PC-3 (cell line): ENCODE measurements around the gene ADAMTS15. TPM values are rescaled to one million over a fixed set of nuclear protein-coding genes. Genes with fewer than 3 reads are reported as not detected.

ENCODE experiments used
- ATAC-seq: fragments of 200-7000 bp; cut with Tn5 transposase; 2 replicates; pipeline ENCODE4 v1.9.1; 2020; ENCODE audit warnings: mild to moderate bottlenecking, moderate library complexity
- BruUV-seq: library from RNA; stranded (reverse); fragments of 400-500 nt; replicated peaks from 2 replicates; lab custom pipeline; 2021; lab: Mats Ljungman, UMichigan
- CTCF ChIA-PET: fragments of 300-600 bp; sonication (Branson Sonifier 250); formaldehyde crosslinking; loops from one replicate; lab custom pipeline; 2022; ENCODE audit warnings: antibody characterized with exemption; lab: Charles Lee
- POLR2A ChIA-PET: fragments of 300-600 bp; sonication (Branson Sonifier 250); formaldehyde crosslinking; loops from one replicate; lab custom pipeline; 2022; ENCODE audit warnings: antibody characterized with exemption; ENCODE audit not compliant: unreplicated experiment; lab: Charles Lee
- DNase-seq: peaks from one replicate; pipeline ENCODE4 v3.0.0-alpha.2; 2015
- H2AFZ ChIP-seq: fragments of 300-600 bp; sonication (generic); 2 replicates; pipeline ENCODE4 v1.6.0; 2016; ENCODE audit warnings: antibody characterized with exemption, low read length
- H3F3A ChIP-seq: fragments of 300-600 bp; sonication (generic); one replicate; pipeline ENCODE4 v1.6.0; 2017; ENCODE audit warnings: antibody characterized with exemption, low read length, control low read depth, mild to moderate bottlenecking; ENCODE audit not compliant: unreplicated experiment
- H3K27ac ChIP-seq: fragments of 300-600 bp; sonication (generic); 2 replicates; pipeline ENCODE4 v1.5.1; 2016; ENCODE audit warnings: mild to moderate bottlenecking, low read length
- H3K27me3 ChIP-seq: fragments of 300-600 bp; sonication (generic); 2 replicates; pipeline ENCODE4 v1.6.1; 2016; ENCODE audit warnings: low read length, mixed read lengths
- H3K36me3 ChIP-seq: fragments of 300-600 bp; sonication (generic); 2 replicates; pipeline ENCODE4 v1.6.1; 2016; ENCODE audit warnings: low read depth, mixed run types, low read length, mixed read lengths
- H3K4me1 ChIP-seq: fragments of 300-600 bp; sonication (generic); 2 replicates; pipeline ENCODE4 v1.5.1; 2016; ENCODE audit warnings: low read length; ENCODE audit not compliant: insufficient read depth
- H3K4me2 ChIP-seq: fragments of 300-600 bp; sonication (generic); 2 replicates; pipeline ENCODE4 v1.6.0; 2016; ENCODE audit warnings: low read length
- H3K4me3 ChIP-seq: fragments of 300-600 bp; sonication (generic); 2 replicates; pipeline ENCODE4 v1.5.1; 2016; ENCODE audit warnings: mild to moderate bottlenecking, low read length, mixed read lengths
- H3K79me2 ChIP-seq: fragments of 300-600 bp; sonication (generic); 2 replicates; pipeline ENCODE4 v1.6.1; 2017; ENCODE audit warnings: low read length, mixed read lengths
- H3K9ac ChIP-seq: fragments of 300-600 bp; sonication (generic); 2 replicates; pipeline ENCODE4 v1.6.0; 2016; ENCODE audit warnings: mild to moderate bottlenecking, low read length
- H3K9me2 ChIP-seq: fragments of 300-600 bp; sonication (generic); replicated peaks from 2 replicates; pipeline ENCODE4 v1.6.1; 2016; ENCODE audit warnings: mixed run types, low read length, mixed read lengths
- H3K9me3 ChIP-seq: fragments of 300-600 bp; sonication (generic); 2 replicates; pipeline ENCODE4 v1.6.1; 2016; ENCODE audit warnings: low read length, mixed read lengths
- H4K20me1 ChIP-seq: fragments of 300-600 bp; sonication (generic); 2 replicates; pipeline ENCODE4 v1.6.1; 2016; ENCODE audit warnings: low read length, mixed read lengths
- CTCF ChIP-seq: fragments of 300-600 bp; sonication (generic); conservative IDR thresholded peaks from 2 replicates; pipeline ENCODE4 v1.5.1; 2017; ENCODE audit warnings: antibody characterized with exemption, low read depth, mild to moderate bottlenecking, low read length
- EZH2 ChIP-seq: fragments of 300-600 bp; sonication (generic); IDR thresholded peaks from one replicate; pipeline ENCODE4 v1.6.1; 2017; ENCODE audit warnings: antibody characterized with exemption, mild to moderate bottlenecking, low read length; ENCODE audit not compliant: unreplicated experiment
- EZH2phosphoT487 ChIP-seq: fragments of 300-600 bp; sonication (generic); IDR thresholded peaks from 2 replicates; pipeline ENCODE4 v1.6.1; 2018; ENCODE audit warnings: mild to moderate bottlenecking, antibody characterized with exemption, low read length, borderline replicate concordance
- intact Hi-C: fragments of 100-400 bp; cut with micrococcal nuclease; formaldehyde crosslinking; loops from 2 replicates; pipeline ENCODE4 v1.9.0; 2023
- total RNA-seq: library from RNA; depleted of rRNA; stranded (reverse); fragments of >200 nt; gene quantifications from 2 replicates; pipeline ENCODE4 v1.2.3, GENCODE V29; 2014

Gene ADAMTS15
- total RNA-seq, 1 experiment from 2014 or later = 16.8 TPM

GRCh38 chr11:130451231-130452019 is 3.0 kb downstream of the ADAMTS15 start:
- Histone ChIP-seq H3K27me3 (no peaks in the 10 kb centered on the region), H3K36me3 (no peaks in the 10 kb centered on the region), H3F3A (no peaks in the 10 kb centered on the region), H3K4me2 (peak overlapping the region; percentile 95), H3K9me2 (no peaks in the 10 kb centered on the region), H3K4me3 (peak overlapping the region; percentile 94), H3K79me2 (peaks cover 76% of the 10 kb centered on the region), H3K4me1 (peaks cover 44% of the 10 kb centered on the region), H2AFZ (no peak overlapping the region), H4K20me1 (peaks cover 22% of the 10 kb centered on the region), H3K27ac (peak overlapping the region; percentile 23), H3K9me3 (no peaks in the 10 kb centered on the region), H3K9ac (no peak overlapping the region)
- CTCF ChIA-PET = interaction anchor here (0.6 kb wide), 1 partner anchor 1327 kb away, joined by 5 read pairs; no protein-coding TSS in a partner anchor
- POLR2A ChIA-PET = interaction anchor here (0.5 to 1.1 kb wide), 2 partner anchors 180 to 184 kb away, joined by 3 to 10 read pairs; no protein-coding TSS in a partner anchor
- BruUV-seq = no TSS peak
- intact Hi-C loops = no loop called here
- peak; percentile 36 for ATAC-seq
- TF ChIP-seq EZH2phosphoT487 (no peak), EZH2 (no peak), CTCF (no peak)
- DNase-seq = peak; percentile 76

GRCh38 chr11:130452176-130452575 is 3.7 kb downstream of the ADAMTS15 start:
- H2AFZ ChIP-seq = no peak overlapping the region
- no peaks in the 10 kb centered on the region for H3K9me3 ChIP-seq
- POLR2A ChIA-PET = no interaction called here
- no peak overlapping the region for H3K9ac ChIP-seq
- ATAC-seq = no peak
- intact Hi-C loops = no loop called here
- BruUV-seq = no TSS peak
- CTCF ChIA-PET = no interaction called here
- H3K9me2 ChIP-seq = no peaks in the 10 kb centered on the region
- no peak for TF ChIP-seq EZH2phosphoT487
- no peak for TF ChIP-seq CTCF
- TF ChIP-seq EZH2 = no peak
- peak overlapping the region; percentile 94; the same call in 1 of the 2 replicates for H3K4me3 ChIP-seq
- peaks cover 1% of the 10 kb centered on the region; the same call in 1 of the 2 replicates for H3K36me3 ChIP-seq
- DNase-seq = no peak
- no peaks in the 10 kb centered on the region for H3F3A ChIP-seq
- peaks cover 81% of the 10 kb centered on the region for H3K79me2 ChIP-seq
- H3K27me3 ChIP-seq = no peaks in the 10 kb centered on the region
- H3K4me1 ChIP-seq = peaks cover 44% of the 10 kb centered on the region
- no peak overlapping the region for H3K27ac ChIP-seq
- H3K4me2 ChIP-seq = peak overlapping the region; percentile 95
- peaks cover 22% of the 10 kb centered on the region for H4K20me1 ChIP-seq

- no peak for TF ChIP-seq EZH2
- no peak for TF ChIP-seq CTCF
- no peak for TF ChIP-seq EZH2phosphoT487
- Histone ChIP-seq H3K4me2 (no peak overlapping the region), H4K20me1 (peaks cover 22% of the 10 kb centered on the region)
Measured at GRCh38 chr11:130452940-130453339, 4.5 kb downstream of the ADAMTS15 start.

More at GRCh38 chr11:130452940-130453339, 4.5 kb downstream of the ADAMTS15 start:
- BruUV-seq = no TSS peak
- CTCF ChIA-PET = no interaction called here
- no peaks in the 10 kb centered on the region for H3K9me3 ChIP-seq
- H3K4me3 ChIP-seq = no peak overlapping the region
- no peak overlapping the region for H3K27ac ChIP-seq
- H3K9me2 ChIP-seq = no peaks in the 10 kb centered on the region
- H3F3A ChIP-seq = no peaks in the 10 kb centered on the region
- no peak overlapping the region for H2AFZ ChIP-seq
- DNase-seq = no peak
- peaks cover 87% of the 10 kb centered on the region for H3K79me2 ChIP-seq
- intact Hi-C loops = no loop called here
- POLR2A ChIA-PET = interaction anchor here (0.6 kb wide), 1 partner anchor 403 kb away, joined by 6 read pairs; no protein-coding TSS in a partner anchor
- H3K27me3 ChIP-seq = no peaks in the 10 kb centered on the region
- no peak for ATAC-seq
- H3K4me1 ChIP-seq = peaks cover 43% of the 10 kb centered on the region
- H3K36me3 ChIP-seq = peaks cover 5% of the 10 kb centered on the region; the same call in 1 of the 2 replicates
- no peak overlapping the region for H3K9ac ChIP-seq
